Motor neuron (in vitro differentiated cells): ENCODE results near the gene BCAN. TPM values are rescaled to one million over a fixed set of nuclear protein-coding genes. Genes with fewer than 3 reads are reported as not detected.

Experiments used
- ATAC-seq, 8 experiments: fragments of 200-7000 bp; cut with Tn5 transposase; replicated peaks in 6 of 8; 2 replicates each; pipeline ENCODE4 v1.8.0; 2021; ENCODE audit warnings: mild to moderate bottlenecking in 8 of 8, moderate library complexity in 8 of 8
- H3K27ac ChIP-seq, 2 donors: fragments of 250-450 bp; sonication (Bioruptor Pico); 2 replicates each; pipeline ENCODE4 v1.9.0; 2021; ENCODE audit warnings: antibody characterized with exemption in 2 of 2, mild to moderate bottlenecking in 2 of 2, moderate library complexity in 1 of 2
- H3K4me1 ChIP-seq, 2 donors: fragments of 250-450 bp; sonication (Bioruptor Pico); replicated peaks in 1 of 2; 2 replicates each; pipeline ENCODE4 v1.6.1; 2021; ENCODE audit warnings: antibody characterized with exemption in 2 of 2, mild to moderate bottlenecking in 2 of 2, moderate library complexity in 1 of 2
- H3K4me3 ChIP-seq, 5 donors: fragments of 250-450 bp; sonication (Bioruptor Pico); 2 replicates each; pipeline ENCODE4 v1.9.0; 2021; ENCODE audit warnings: antibody characterized with exemption in 5 of 5, mild to moderate bottlenecking in 5 of 5, moderate library complexity in 4 of 5
- WGBS, 10 experiments: fragments of 450-650 bp; shearing (Covaris generic); methylation state at CpG; one replicate each; pipeline ENCODE4 v1.0.0; 2022; 5-methylcytosine and 5-hydroxymethylcytosine counted together
- in situ Hi-C, 9 experiments: fragments of 400-800 bp; cut with MboI; loops; one replicate each; pipeline ENCODE4 v1.15.0; 2021; ENCODE audit warnings: low sequenced_read_pairs in 9 of 9, low pct_unique_long_range_greater_than_20kb in 2 of 9; ENCODE audit not compliant: unreplicated experiment in 9 of 9
- total RNA-seq, 8 experiments: library from RNA; unstranded; fragments of 300-600 nt; gene quantifications; 2 replicates each; pipeline versions ENCODE4 v1.2.3 to v1.2.4, GENCODE V29; 2022

The BCAN gene
- total RNA-seq, 8 experiments from 2014 or later = 0.66 to 25.1 (median 1.7) TPM

DNA sequence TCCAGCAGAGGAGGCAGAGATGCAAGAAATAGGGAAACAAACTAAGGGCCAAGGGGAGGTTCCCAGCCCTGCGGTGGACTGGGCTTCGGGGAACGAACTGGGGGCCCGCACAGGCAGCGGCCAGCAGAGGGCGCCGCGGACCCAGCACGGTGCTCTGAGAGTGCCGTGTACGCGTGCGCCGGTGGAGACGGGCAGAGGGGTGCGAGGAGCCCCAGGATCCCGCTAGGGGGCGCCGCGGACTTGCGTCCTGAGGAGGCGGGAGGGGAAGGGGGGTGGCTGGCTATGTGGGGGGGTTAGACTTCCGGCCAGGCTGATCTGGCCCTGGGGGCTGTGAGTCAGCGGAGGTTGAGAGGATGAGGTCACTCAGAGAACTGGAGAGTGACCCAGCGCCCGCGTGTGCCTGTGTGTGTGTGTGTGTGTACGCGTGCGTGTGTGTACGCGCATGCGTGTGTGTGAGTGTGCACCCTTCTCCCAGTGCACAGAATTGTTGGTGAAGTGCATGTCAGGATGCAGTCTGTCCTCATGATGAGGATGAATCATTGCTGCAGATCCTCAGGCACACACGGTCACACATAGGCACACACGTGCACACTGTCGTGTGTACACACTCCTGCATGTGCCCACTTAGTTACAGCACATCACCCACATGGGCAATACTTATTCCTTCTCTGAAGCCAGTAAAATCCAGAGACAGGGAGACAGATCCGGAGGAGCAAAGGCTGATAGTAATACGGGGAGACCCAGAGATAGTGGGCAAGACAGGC is 18.3 kb downstream of the BCAN start:
- H3K4me1 ChIP-seq = peaks cover 59 to 72% of the 10 kb centered on the region in 2 donors
- in situ Hi-C loops = no loop called here
- WGBS, 10 experiments = 18 to 75% (median 56%) methylated on average over 2 to 12 of the region's 38 CpGs; no CpG with 5 or more reads in 4 of the 10 experiments
- H3K27ac ChIP-seq = peak overlapping the region; percentile 59 to 88
- ATAC-seq = peak; percentile 66 to 88 (median 71)
- peak overlapping the region in 2 of 5 donors; percentile 34 to 42 for H3K4me3 ChIP-seq

DNA sequence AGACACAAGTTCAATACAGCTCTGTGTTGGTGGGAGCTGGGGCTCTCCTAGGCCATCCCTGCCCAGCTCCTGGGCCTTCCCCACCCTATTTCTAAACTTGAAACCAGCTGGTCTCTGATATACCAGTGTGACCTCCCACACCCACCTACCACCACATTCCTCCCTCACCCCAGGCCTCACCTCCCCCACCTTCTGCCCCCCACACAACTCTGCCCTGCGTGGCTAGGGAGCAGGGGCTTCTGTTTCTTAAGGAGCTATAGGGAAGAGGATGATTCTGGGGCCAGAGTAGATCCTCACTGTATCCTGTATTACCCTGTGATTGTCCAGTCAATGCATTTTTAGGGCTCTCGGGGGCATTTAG is 18.8 kb downstream of the BCAN start:
- Histone ChIP-seq H3K27ac (peak overlapping the region; percentile 59 to 88), H3K4me3 (peak overlapping the region in 2 of 5 donors; percentile 34 to 42), H3K4me1 (peaks cover 64 to 78% of the 10 kb centered on the region in 2 donors)
- WGBS, 10 experiments = 20 to 67% methylated on average over 1 of the region's 2 CpGs; no CpG with 5 or more reads in 8 of the 10 experiments
- peak in 1 of 8 experiments; percentile 0 for ATAC-seq
- in situ Hi-C loops = no loop called here

- WGBS, 10 experiments = 0 to 84% (median 57%) methylated on average over 1 to 11 of the region's 12 CpGs
- in situ Hi-C loops = no loop called here
- peak in 2 of 8 experiments; percentile 4 to 8 for ATAC-seq
- peak overlapping the region; percentile 59 to 88 for H3K27ac ChIP-seq
- no peak overlapping the region for H3K4me3 ChIP-seq
- peaks cover 62 to 72% of the 10 kb centered on the region in 2 donors for H3K4me1 ChIP-seq
These were observed 20.3 kb downstream of the BCAN start for GRCh38 chr1:156662005-156662799.

DNA sequence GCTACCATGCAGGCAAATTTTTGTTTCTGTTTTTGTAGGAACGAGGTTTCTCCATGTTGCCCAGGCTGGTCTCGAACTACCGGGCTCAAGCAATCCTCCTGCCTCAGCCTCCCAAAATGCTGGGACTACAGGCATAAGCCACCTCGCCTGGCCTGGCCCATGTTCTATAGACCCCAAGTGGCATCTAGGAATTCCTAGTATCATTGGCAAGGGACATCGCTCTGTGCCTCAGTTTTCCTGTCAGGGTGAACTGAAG is 20.8 kb downstream of the BCAN start:
- peaks cover 64 to 72% of the 10 kb centered on the region in 2 donors for H3K4me1 ChIP-seq
- in situ Hi-C loops = no loop called here

DNA sequence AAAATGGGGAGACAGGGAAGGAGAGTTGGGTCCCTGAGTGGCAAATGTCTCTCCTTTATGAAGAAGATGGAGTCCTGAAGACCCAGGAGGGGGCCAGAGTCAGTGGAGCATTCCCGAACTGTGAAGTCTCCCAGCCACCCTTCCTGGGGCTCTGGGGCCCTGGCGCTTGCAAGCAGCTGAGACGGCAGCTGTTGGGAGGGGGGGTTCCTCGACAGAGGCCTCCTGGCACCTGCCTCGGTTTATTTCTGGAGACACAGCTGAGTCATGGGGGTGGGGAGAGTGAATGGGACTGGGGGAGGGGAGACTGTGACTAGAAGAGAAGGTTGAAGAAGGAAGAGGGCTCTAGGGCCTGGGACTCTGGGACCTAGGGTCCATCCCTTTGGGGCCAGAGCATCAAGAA is 21.3 kb downstream of the BCAN start:
- in situ Hi-C loops = no loop called here
- no peak for ATAC-seq
- Histone ChIP-seq H3K27ac (peak overlapping the region; percentile 91), H3K4me1 (peaks cover 69 to 75% of the 10 kb centered on the region in 2 donors), H3K4me3 (no peak overlapping the region)
- WGBS, 10 experiments = 79% methylated on average over 3 of the region's 5 CpGs; no CpG with 5 or more reads in 9 of the 10 experiments

More for the DNA sequence above, 20.8 kb downstream of the BCAN start:
- ATAC-seq = no peak
- 79 to 100% (median 96%) methylated on average over 1 to 5 of the region's 5 CpGs; no CpG with 5 or more reads in 3 of the 10 experiments for WGBS, 10 experiments
- Histone ChIP-seq H3K27ac (peak overlapping the region in 1 of 2 donors; percentile 91), H3K4me3 (no peak overlapping the region)

DNA sequence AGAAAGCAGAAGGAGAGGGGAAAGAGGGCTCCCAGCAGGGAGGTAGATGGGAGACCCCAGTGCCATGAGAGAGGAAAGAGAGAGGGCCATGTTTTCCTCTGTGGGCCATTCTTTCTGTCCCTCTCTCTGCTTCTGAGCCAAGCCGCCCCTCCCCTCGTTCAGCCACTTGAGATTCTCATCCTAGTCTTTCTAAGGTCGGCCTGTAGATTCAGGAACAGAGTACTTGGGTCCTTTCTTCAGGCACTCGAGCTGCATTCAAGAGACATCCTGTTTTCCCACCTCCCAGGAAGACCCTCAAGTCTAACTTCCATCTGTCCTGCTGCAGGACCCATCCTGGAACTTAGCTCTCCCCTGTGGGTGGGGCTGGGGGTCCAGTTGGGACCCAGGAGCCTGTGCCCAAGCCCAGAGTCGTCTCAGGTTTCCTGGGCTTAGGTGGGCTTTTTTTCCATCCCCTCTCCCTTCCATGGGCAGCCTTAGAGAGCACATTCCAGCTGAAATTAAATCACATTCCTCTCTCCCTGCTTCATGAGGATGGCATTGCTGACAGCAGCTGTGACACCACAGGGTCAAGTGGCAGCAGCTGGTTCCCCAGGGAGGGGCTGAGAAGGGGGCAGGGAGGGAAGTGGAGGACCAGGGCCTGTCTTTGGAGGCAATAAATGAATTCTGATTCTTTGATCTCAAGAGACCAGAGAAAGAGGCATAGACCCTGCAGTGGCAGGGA is 22.3 kb downstream of the BCAN start:
- Histone ChIP-seq H3K4me1 (peaks cover 79 to 85% of the 10 kb centered on the region in 2 donors), H3K27ac (peak overlapping the region; percentile 91), H3K4me3 (no peak overlapping the region)
- in situ Hi-C loops = no loop called here
- 19 to 88% (median 31%) methylated on average over 1 to 5 of the region's 5 CpGs; no CpG with 5 or more reads in 3 of the 10 experiments for WGBS, 10 experiments
- peak in 1 of 8 experiments; percentile 0 for ATAC-seq

- 0 to 80% (median 22%) methylated on average over 1 to 5 of the region's 16 CpGs; no CpG with 5 or more reads in 3 of the 10 experiments for WGBS, 10 experiments
- Histone ChIP-seq H3K4me1 (peaks cover 81 to 86% of the 10 kb centered on the region in 2 donors), H3K27ac (peak overlapping the region; percentile 91), H3K4me3 (no peak overlapping the region)
- peak; percentile 8 to 38 (median 18) for ATAC-seq
- in situ Hi-C loops = no loop called here
These were observed 23.0 kb downstream of the BCAN start for GRCh38 chr1:156664767-156665411.

DNA sequence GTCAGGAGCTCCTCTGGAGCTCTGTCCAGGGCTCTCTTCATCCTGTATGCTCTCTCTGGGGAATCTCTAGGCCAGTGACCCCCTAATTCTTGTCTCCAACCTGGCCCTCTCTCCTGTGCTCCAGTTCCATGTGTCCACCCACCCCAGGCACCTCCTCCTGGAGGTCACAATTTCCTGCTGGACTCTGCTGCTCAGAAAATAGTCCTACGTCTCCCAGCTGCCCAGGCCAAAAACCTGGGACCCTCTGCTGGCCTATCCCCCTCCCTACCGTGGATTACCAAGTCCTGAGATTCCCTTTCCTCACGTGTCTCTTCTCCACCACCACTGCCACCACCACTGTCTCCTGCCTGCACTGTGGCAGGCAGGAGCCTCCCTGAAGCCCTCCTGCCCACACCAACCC is 23.6 kb downstream of the BCAN start:
- H3K4me1 ChIP-seq = peaks cover 84 to 88% of the 10 kb centered on the region in 2 donors
- in situ Hi-C loops = no loop called here
- H3K4me3 ChIP-seq = no peak overlapping the region
- 50 to 100% (median 78%) methylated on average over 1 to 3 of the region's 3 CpGs; no CpG with 5 or more reads in 2 of the 10 experiments for WGBS, 10 experiments
- H3K27ac ChIP-seq = peak overlapping the region; percentile 91
- ATAC-seq = no peak

DNA sequence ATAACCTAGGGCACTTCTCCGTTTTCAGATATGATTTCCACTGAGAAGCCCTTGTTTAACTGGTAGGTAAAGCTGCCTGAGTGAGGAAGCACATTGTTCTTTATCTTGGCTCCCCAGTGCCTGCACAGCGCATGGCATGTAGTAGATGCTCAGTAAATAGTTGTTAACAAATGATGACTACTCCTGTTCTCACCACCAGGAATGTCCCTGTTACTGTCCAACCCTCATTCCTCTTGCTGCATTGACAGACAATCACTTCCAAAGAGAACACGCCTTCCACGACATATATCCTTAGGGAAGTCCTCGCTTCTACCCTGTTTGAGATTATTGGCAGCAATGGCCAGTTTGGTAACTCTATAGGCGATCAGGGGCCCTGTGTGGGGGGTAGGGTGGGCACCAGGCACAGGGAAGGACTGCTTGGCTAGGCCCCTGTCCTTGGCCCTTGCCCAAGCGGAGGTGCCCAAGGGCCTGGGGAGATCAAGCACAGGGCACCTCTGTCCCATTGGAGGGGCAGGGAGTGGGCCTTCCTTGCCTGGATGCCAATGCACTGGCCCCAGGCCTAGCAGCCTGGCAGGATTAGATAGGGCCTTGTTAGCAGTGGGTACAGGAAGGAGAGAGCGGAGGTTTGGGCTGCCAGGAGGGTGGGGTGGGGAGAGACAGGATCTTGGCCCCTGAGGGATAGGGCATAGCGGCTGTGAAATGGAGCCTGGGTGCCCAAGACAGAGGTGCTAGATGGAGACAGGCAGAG is 25.1 kb downstream of the BCAN start:
- ATAC-seq = no peak
- WGBS, 10 experiments = 88 to 100% (median 99%) methylated on average over 1 to 8 of the region's 9 CpGs; no CpG with 5 or more reads in 4 of the 10 experiments
- Histone ChIP-seq H3K27ac (peak overlapping the region in 1 of 2 donors; percentile 86), H3K4me3 (no peak overlapping the region), H3K4me1 (peaks cover 84% of the 10 kb centered on the region in 2 donors)
- in situ Hi-C loops = no loop called here

GRCh38 chr1:156667610-156667967 is 25.7 kb downstream of the BCAN start:
- peak overlapping the region; percentile 85 to 86 for H3K27ac ChIP-seq
- no peak overlapping the region for H3K4me3 ChIP-seq
- peaks cover 82 to 84% of the 10 kb centered on the region in 2 donors for H3K4me1 ChIP-seq
- ATAC-seq = peak in 2 of 8 experiments; percentile 41 to 53
- 8 to 80% (median 64%) methylated on average over 1 to 4 of the region's 5 CpGs; no CpG with 5 or more reads in 7 of the 10 experiments for WGBS, 10 experiments
- in situ Hi-C loops = no loop called here

DNA sequence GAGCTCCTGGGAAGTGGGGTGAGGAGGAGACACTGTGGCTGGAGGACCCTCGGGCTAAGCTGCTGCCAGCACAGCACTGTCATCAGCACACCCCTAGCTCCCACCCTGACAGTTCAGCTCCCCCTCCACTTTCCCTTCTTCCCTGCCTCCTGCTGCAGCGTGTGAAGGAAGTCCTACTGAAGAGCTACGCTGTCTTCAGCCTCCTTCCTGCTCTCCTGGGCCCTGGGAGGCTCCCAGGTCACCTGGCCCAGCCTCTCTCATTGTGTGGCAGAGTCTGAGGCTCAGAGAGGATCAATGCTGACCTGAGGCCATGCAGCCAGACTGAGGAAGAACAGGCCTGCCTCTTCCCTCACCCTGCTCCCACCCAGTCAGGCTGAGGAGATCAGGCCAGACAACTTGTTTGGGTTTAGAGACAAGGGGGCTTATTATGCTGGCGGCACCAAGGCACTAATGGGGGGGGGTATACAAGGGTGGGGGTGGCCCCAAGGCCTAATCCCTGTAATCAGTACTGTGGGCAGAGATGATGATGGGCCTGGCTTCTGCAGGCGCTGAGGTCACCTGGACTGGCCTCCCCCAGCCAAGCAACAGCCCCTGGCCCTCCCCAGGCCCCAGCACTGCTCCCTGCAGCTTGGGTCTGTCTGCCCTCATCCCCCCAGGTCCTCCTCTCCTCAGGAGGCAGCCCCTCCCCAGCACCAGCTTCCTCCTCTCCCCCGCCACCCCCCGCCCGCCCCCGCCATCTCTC is 26.2 kb downstream of the BCAN start:
- in situ Hi-C loops = no loop called here
- Histone ChIP-seq H3K4me1 (peaks cover 82 to 84% of the 10 kb centered on the region in 2 donors), H3K27ac (peak overlapping the region; percentile 85 to 86), H3K4me3 (no peak overlapping the region)
- WGBS, 10 experiments = 0 to 41% (median 40%) methylated on average over 1 to 3 of the region's 9 CpGs; no CpG with 5 or more reads in 7 of the 10 experiments
- peak in 7 of 8 experiments; percentile 8 to 44 (median 32) for ATAC-seq
